K562 (cell line): Measurements from ENCODE around the gene PAPSS2. TPM values are rescaled to one million over a fixed set of nuclear protein-coding genes. Genes with fewer than 3 reads are reported as not detected.
A peak's percentile ranks its signal among the peaks of the same experiment; 100 is the strongest.

Experiments
- BCOR ChIP-seq: fragments of 450-650 bp; IDR thresholded peaks from 2 replicates; pipeline ENCODE4 v1.6.1; 2016
- DEAF1 ChIP-seq: fragments of 450-650 bp; formaldehyde crosslinking; IDR thresholded peaks from 2 replicates; pipeline ENCODE4 v1.4.0; 2020; ENCODE audit warnings: mild to moderate bottlenecking, moderate library complexity
- HOMEZ ChIP-seq: fragments of 250-450 bp; sonication (Bioruptor Pico); IDR thresholded peaks from 2 replicates; pipeline ENCODE4 v1.4.0; 2020; ENCODE audit warnings: mild to moderate bottlenecking, moderate library complexity
- PHB2 ChIP-seq: fragments of 450-650 bp; IDR thresholded peaks from 2 replicates; pipeline ENCODE4 v1.6.1; 2017; ENCODE audit warnings: low read depth
- RAD21 ChIP-seq, 2 experiments: fragments of 250-450 bp in 1 of 2; fragments of 450-650 bp in 1 of 2; sonication (Bioruptor Pico) in 1 of 2; formaldehyde crosslinking in 1 of 2; IDR thresholded peaks in 1 of 2; conservative IDR thresholded peaks in 1 of 2; 2 replicates each; pipeline versions ENCODE4 v1.4.0 to v1.8.0; 2020 to 2022; ENCODE audit warnings: mild to moderate bottlenecking in 2 of 2, moderate library complexity in 1 of 2
- SLC30A9 ChIP-seq: fragments of 250-450 bp; sonication (Bioruptor Pico); IDR thresholded peaks from 2 replicates; pipeline ENCODE4 v1.8.0; 2022; ENCODE audit warnings: mild to moderate bottlenecking, moderate library complexity
- SMAD4 ChIP-seq: fragments of 250-450 bp; sonication (Bioruptor Pico); conservative IDR thresholded peaks from 2 replicates; pipeline ENCODE4 v1.8.0; 2021; ENCODE audit warnings: inconsistent platforms, mild to moderate bottlenecking, moderate library complexity
- SREBF1 ChIP-seq: fragments of 150-350 bp; IDR thresholded peaks from 2 replicates; pipeline ENCODE4 v1.6.1; 2014; ENCODE audit warnings: antibody characterized with exemption, low read depth, low read length, borderline replicate concordance
- TAF9B ChIP-seq: fragments of 450-650 bp; IDR thresholded peaks from 2 replicates; pipeline ENCODE4 v1.6.1; 2018; ENCODE audit warnings: mild to moderate bottlenecking; ENCODE audit not compliant: partially characterized antibody
- TEAD1 ChIP-seq, 2 experiments: fragments of 450-650 bp in 1 of 2; sonication (generic) in 1 of 2; formaldehyde crosslinking; IDR thresholded peaks; 2 replicates each; pipeline versions ENCODE4 v1.4.0 to v1.8.0; 2020 to 2022; ENCODE audit warnings: mild to moderate bottlenecking in 2 of 2, missing genetic modification reagents in 1 of 2
- ZFP1 ChIP-seq: fragments of 450-650 bp; formaldehyde crosslinking; IDR thresholded peaks from 2 replicates; pipeline ENCODE4 v1.4.0; 2020; ENCODE audit warnings: mild to moderate bottlenecking, mixed read lengths
- ZNF212 ChIP-seq: fragments of 450-650 bp; formaldehyde crosslinking; IDR thresholded peaks from 2 replicates; pipeline ENCODE4 v1.4.0; 2020; ENCODE audit warnings: mild to moderate bottlenecking
- ZNF395 ChIP-seq: fragments of 200-800 bp; sonication (Bioruptor generic); IDR thresholded peaks from 2 replicates; pipeline ENCODE4 v1.6.1; 2017; ENCODE audit warnings: missing genetic modification characterization, missing compliant biosample characterization
- ZSCAN29 ChIP-seq: fragments of 450-650 bp; IDR thresholded peaks from 2 replicates; pipeline ENCODE4 v1.6.1; 2017
- polyA plus RNA-seq, 8 experiments: library from polyadenylated mRNA; depleted of rRNA in 4 of 8; stranded (reverse) in 5 of 8; unstranded in 3 of 8; fragments of >200 nt; fragmentation: Nextera tagmentation in 2 of 8; fragmentation: Illumina TruSeq in 1 of 8; extraction: Ambion mirVana in 2 of 8; extraction: Trizol in 1 of 8; gene quantifications; 2 replicates each; pipeline versions ENCODE4 v1.2.1 to v1.2.3, GENCODE V29; 2011 to 2014; ENCODE audit warnings: inconsistent platforms in 1 of 8, missing spikeins in 1 of 8
- total RNA-seq, 7 experiments: library from RNA; depleted of rRNA in 6 of 7; stranded (reverse); fragments of >200 nt in 6 of 7; fragmentation: Illumina TruSeq in 2 of 7; extraction: Trizol in 2 of 7; gene quantifications; 2 replicates each; pipeline versions ENCODE4 v1.2.1 to v1.2.3, GENCODE V29; 2011 to 2021; ENCODE audit warnings: low replicate concordance in 1 of 7
- TF ChIP-seq, protein P1 (sequence below): IDR thresholded peaks from 2 replicates; pipeline ENCODE4 v1.6.1; 2011; ENCODE audit warnings: borderline replicate concordance, low read depth, mild to moderate bottlenecking, moderate library complexity, low read length; ENCODE audit not compliant: insufficient read depth, poor library complexity, severe bottlenecking
- TF ChIP-seq, protein P2 (sequence below), 2 experiments: IDR thresholded peaks in 1 of 2; conservative IDR thresholded peaks in 1 of 2; 2 replicates each; pipeline ENCODE4 v1.6.1; 2016; ENCODE audit warnings: low read depth in 2 of 2, mild to moderate bottlenecking in 1 of 2, missing compliant biosample characterization in 1 of 2, missing genetic modification characterization in 1 of 2, moderate library complexity in 1 of 2

Gene PAPSS2
- total and polyA plus RNA-seq, 9 of the 15 experiments (the other 6 are each of a cell fraction or from before 2014, with no cell fraction given), result 0.01 to 0.29 TPM; not detected in 7

DNA sequence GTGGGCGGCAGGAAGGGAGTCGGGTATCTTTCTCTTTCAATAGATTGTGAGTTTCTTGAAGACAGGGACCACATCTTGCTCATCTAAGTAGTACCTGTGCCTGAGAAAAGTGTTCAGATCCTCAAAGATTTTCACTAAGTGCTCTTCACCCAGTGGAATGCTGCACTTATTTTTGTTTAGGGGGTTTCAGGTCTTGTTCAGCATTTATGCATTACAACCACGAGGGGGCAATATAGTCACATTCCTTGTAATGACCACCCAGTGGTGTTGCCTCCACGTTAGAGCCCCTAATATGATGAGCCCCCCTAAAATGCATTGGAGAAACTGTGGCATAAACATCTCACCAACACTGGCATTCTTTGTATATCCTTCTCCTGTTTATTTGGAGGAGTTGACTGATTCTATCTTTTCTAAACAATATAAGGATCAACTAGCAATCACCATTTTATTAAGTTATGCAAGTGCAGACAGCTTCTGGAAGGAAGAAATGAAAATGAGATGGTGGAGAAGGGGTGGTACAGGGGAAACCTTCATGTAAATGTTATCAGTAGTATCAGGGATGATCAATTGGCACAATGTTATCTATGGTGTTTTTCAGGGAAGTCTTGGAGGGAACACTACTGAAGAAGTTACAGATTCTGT is 3.1 kb upstream of the PAPSS2 start (continued):
- TF ChIP-seq ZSCAN29 (no peak), ZNF212 (CRISPR knock-in tag) (no peak), RAD21 (CRISPR knock-in tag; conservative IDR thresholded peaks at IDR 0.05 in 1 of 2, IDR thresholded peaks at IDR 0.05 in 1 of 2) (peak; percentile 72 to 85), DEAF1 (CRISPR knock-in tag) (peak; percentile 61), BCOR (no peak), SLC30A9 (no peak), ZNF395 (CRISPR knock-in tag) (no peak), SMAD4 (CRISPR knock-in tag) (no peak), TAF9B (no peak), ZFP1 (CRISPR knock-in tag) (no peak), HOMEZ (no peak), TEAD1 (CRISPR knock-in tag; IDR thresholded peaks at IDR 0.05) (peak in 1 of 2 experiments; percentile 70; a peak in 1 of 4 replicates), SREBF1 (no peak), PHB2 (no peak)
- TF ChIP-seq, protein P1, sequence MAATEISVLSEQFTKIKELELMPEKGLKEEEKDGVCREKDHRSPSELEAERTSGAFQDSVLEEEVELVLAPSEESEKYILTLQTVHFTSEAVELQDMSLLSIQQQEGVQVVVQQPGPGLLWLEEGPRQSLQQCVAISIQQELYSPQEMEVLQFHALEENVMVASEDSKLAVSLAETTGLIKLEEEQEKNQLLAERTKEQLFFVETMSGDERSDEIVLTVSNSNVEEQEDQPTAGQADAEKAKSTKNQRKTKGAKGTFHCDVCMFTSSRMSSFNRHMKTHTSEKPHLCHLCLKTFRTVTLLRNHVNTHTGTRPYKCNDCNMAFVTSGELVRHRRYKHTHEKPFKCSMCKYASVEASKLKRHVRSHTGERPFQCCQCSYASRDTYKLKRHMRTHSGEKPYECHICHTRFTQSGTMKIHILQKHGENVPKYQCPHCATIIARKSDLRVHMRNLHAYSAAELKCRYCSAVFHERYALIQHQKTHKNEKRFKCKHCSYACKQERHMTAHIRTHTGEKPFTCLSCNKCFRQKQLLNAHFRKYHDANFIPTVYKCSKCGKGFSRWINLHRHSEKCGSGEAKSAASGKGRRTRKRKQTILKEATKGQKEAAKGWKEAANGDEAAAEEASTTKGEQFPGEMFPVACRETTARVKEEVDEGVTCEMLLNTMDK, result no peak
- TF ChIP-seq, protein P2, sequence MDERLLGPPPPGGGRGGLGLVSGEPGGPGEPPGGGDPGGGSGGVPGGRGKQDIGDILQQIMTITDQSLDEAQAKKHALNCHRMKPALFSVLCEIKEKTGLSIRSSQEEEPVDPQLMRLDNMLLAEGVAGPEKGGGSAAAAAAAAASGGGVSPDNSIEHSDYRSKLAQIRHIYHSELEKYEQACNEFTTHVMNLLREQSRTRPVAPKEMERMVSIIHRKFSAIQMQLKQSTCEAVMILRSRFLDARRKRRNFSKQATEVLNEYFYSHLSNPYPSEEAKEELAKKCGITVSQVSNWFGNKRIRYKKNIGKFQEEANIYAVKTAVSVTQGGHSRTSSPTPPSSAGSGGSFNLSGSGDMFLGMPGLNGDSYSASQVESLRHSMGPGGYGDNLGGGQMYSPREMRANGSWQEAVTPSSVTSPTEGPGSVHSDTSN (CRISPR knock-in tag; IDR thresholded peaks at IDR 0.05; ENCODE audit: low read depth), result no peak
- TF ChIP-seq, protein P2 (tag; conservative IDR thresholded peaks at IDR 0.05; ENCODE audit: low read depth), result no peak
- TF ChIP-seq, all 486 proteins: peak for 7
